Daoy (cell line): Measurements from ENCODE around the gene FTO. TPM values are rescaled to one million over a fixed set of nuclear protein-coding genes. Genes with fewer than 3 reads are reported as not detected.
"Not testable (repeated sequence)": the region's sequence is repeated elsewhere in the genome, so short reads cannot be mapped to it uniquely, and the experiment has no call there.

Source experiments
- DNase-seq: peaks from one replicate; pipeline ENCODE4 v3.0.0-alpha.2; 2015; ENCODE audit warnings: low read depth
- total RNA-seq: library from RNA; depleted of rRNA; stranded (reverse); fragments of >200 nt; shearing (Covaris generic); gene quantifications from 2 replicates; pipeline ENCODE4 v1.2.3, GENCODE V29; 2014

Gene FTO
- total RNA-seq, 1 experiment from 2014 or later, result 38.8 TPM

DNA sequence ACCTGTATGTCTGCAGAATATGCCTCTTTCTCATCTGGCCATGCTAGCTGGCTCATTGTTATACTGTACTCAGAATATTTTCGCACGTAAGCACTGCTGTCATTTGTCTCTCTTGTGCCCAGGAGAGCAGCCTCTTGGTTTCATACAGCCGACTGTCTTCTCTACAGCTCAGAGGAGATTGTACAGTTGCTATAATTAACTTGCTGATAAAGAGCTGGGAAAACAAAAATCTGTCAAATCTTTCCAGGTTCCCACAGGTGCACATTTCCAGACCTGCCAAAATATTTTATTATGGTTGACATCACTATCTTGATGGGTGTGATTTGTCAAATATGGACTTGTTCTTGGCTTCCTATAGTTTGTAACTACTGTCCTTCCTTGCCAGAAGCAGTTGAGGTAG lies 122.7 kb downstream of the FTO start:
- DNase-seq, result no peak

DNA sequence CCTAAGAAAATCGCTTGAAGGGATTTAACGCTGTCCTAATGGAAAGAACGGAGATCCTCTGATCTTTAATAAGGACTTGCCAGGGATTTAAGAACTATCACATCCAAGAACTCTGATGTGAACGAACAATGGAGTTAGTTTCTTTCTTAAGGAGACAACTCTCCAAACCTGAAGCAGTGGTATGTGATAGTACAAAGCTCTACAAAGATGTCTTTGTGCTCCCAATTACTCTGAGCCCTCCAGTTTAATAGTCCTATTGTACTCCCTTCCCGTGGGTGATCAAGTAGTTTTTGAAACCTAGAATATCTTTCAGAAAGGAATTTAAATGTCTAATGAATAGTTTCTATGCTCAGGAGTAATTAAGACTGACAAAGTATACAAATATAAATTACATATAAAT lies 123.8 kb downstream of the FTO start:
- DNase-seq, result no peak

GRCh38 chr16:53829186-53829747 lies 125.3 kb downstream of the FTO start:
- peak; percentile 10 for DNase-seq

GRCh38 chr16:53832896-53833544 lies 129.1 kb downstream of the FTO start:
- DNase-seq, result no peak

DNA sequence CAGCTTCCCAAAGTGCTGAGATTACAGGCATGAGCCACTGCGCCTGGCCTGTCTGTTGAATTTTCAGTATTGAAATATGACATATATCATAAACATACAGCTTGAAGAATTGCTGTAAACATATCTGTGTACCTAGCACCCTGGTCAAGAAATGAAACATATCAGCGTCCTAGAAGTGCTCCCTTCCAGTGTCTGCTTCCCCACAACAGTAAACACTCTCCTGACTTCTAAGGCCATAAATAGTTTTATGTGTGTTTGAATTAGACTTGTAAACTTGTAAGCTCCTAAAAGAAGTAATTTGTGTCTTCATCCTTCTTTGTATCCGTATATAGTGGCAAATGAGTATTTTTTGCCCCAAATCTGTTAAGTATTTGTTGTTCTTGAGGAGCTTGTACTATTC lies 132.2 kb downstream of the FTO start:
- DNase-seq, result no peak

GRCh38 chr16:53836680-53837079 lies 132.7 kb downstream of the FTO start:
- no peak for DNase-seq

DNA sequence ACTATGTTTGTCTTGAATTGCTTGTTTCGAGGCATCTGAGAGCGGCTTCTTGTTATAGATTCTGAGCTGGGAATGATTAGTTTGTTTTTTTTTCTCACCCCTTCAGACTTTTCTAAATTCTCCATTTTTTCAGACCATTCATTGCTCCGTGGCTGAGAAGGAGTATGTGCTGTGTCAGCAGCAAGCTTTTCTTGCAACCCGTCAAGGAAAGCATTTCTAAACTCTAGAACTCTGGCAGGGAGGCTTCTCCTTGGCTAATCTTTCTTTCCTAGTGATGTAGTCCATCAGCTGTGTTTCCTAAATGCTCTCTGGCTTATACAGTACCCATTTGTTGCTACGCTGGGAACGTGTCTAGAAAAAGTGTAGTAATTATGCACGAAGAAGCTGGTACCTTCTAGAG lies 133.5 kb downstream of the FTO start:
- no peak for DNase-seq

- DNase-seq, result no peak
These were observed 135.2 kb downstream of the FTO start for GRCh38 chr16:53839150-53839549.

DNA sequence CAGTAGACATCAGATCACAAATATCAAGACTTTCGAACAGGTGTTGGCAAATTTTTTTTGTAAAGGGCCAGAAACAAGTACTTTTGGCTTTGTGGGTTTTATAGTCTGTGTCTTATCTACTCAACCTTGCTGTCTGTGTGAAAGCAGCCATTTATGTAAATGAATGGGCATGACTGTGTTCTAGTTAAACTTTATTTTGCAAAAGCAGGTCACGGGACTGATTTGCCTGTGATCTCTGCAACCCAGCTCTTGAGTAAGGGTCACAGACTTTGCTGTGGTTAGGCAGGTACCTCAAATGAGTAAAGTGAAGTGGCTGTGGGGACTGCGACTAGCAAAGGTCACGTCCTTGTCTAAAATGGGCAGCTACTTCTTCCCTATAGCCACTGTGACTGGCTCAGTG lies 136.5 kb downstream of the FTO start:
- DNase-seq, result no peak

DNA sequence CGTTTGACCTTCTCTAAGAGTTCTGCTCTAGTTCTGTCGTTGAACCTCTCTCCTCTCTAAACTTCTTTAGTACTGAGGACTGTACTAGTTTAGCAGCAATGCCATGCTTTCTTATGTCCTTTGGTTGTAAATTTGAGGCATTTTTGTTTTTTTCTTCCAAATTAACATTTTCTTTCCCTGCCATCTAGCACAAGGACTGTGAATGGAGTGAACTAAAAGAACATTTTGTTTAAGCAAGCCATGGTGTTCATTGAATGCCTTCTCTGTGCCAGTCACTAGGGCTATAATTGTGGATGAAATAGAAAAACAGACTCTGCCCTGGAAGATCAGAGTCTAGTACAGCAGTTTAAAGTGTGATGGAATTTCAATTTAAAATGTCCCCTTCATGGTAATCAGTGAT lies 137.9 kb downstream of the FTO start:
- no peak for DNase-seq

DNA sequence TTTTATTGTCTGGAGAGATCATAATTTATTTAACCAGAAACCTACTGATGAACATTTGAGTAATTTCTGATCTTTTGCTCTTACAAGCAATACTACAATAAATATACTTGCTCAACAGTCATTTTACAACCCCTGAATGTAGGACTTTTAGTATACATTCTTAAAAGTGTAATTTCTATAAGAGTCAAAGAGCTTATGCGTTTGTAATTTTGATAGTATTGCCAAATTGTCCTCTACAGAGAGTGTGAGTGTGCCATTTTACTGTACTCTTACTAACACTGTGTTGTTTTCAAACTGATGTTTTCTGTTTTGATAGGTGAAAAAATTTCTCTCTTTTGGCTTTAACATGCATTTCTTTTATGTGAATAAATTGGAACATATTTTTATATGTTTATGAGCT lies 139.1 kb downstream of the FTO start:
- DNase-seq, result no peak

GRCh38 chr16:53844804-53845203 lies 140.8 kb downstream of the FTO start:
- no peak for DNase-seq

DNA sequence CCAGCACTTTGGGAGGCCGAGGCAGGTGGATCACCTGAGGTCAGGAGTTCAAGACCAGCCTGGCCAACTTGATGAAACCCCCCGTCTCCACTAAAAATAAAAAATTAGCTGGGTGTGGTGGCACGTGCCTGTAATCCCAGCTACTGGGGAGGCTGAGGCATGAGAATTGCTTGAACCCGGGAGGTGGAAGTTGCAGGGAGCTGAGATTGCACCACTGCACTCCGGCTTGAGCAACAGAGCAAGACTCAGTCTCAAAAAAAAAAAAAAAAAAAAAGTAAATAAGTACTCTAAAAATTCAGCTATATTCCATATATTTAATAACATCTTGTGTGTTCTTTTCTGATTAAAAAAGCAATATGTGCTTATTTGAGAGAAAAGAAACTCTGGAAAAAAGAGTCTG lies 142.6 kb downstream of the FTO start:
- DNase-seq, result not testable (repeated sequence)

GRCh38 chr16:53846971-53847370 lies 143.0 kb downstream of the FTO start:
- no peak for DNase-seq

GRCh38 chr16:53848277-53848942 lies 144.5 kb downstream of the FTO start:
- DNase-seq, result no peak

DNA sequence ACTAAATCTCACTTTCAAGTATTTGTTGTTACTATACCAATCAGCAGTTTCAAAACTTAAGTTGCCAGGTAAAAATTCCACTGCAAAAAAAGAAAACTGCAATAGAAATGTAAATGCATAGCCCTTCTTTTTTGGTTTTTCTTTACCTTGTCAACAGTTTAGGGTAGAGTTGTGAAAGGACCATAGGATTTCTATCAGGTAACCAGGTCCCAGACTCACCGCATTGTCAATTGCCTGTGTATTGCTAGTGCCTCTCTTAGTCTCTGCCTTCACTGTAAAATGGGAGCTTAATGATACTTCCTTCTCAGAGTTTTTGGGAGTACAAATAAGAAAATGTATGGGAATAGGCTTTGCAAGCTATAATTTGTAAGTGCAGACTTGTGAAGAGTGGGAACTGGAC lies 145.0 kb downstream of the FTO start:
- DNase-seq, result no peak

GRCh38 chr16:53849585-53849984 lies 145.6 kb downstream of the FTO start:
- no peak for DNase-seq

DNA sequence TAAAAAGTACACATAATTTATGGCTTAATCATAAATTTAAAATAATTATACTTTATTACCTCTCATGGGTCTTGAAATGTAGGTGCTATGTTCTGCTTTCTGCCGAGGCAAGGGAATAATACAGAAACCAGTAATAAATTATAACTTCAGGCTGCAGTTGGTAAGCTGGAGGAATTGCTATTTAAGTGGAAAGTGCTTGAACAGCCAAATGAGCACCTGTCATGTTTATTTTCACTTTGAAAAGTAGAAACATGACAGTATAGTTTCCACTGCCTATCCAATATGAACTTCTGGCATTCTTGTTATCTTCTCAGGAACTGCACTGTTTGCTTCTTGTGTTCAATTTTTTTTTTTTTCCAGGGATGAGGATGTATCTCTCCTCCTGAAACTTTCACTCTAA lies 146.0 kb downstream of the FTO start:
- DNase-seq, result no peak

- DNase-seq, result no peak
These were observed 148.7 kb downstream of the FTO start for GRCh38 chr16:53852678-53853077.

- no peak for DNase-seq
These were observed 151.1 kb downstream of the FTO start for GRCh38 chr16:53855056-53855455.

GRCh38 chr16:53855511-53855910 lies 151.6 kb downstream of the FTO start:
- DNase-seq, result no peak

DNA sequence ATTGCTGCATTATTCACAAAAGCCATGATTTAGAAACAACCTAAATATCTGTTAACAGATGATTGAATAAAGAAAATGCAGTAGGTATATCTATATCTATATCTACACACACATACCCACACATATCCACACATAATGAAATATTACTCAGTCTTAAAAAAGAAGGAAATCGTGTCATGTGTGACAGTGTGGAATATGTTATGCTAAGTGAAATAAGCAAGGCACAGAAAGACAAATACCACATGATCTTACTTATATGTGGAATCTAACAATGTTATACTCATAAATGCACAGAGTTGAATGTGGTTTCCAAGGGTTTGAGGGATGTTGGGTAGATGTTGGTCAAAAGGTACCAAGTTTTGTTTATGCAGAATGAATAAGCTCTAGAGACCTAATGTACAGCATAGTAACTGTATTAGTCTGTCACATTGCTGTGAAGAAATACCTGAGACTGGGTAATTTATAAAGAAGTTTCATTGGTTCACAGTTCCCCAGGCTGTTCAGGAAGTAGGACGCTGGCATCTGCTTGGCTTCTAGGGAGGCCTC lies 156.1 kb downstream of the FTO start:
- no peak for DNase-seq

DNA sequence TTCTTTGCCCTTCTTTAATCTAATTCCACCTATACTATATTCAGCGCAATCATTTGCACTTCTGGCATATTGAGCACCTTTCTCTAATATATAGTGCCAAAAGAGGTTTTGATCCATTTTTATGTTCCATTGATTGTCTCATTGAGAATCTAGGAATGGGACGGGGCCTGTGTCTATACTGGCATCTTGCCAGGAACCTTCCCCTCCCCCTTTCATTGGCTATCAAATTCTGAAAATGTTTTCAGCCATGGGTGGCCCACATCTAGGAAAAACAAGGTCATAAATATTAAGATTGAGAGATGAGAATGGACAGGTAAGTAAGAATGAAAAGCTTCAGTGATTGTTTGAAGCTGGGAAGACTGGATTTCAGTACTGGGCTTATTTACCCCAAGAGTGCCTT lies 159.9 kb downstream of the FTO start:
- no peak for DNase-seq
